OCI-LY7 (cell line): ENCODE measurements around the gene RAB31.

ENCODE experiments used
- CTCF ChIP-seq: fragments of 200-600 bp; sonication (generic); conservative IDR thresholded peaks from 2 replicates; pipeline ENCODE4 v1.5.1; 2014; ENCODE audit warnings: mild to moderate bottlenecking, antibody characterized with exemption, low read length, moderate library complexity, mixed read lengths
- EZH2phosphoT487 ChIP-seq: fragments of 200-600 bp; sonication (generic); IDR thresholded peaks from 2 replicates; pipeline ENCODE4 v1.6.1; 2018; ENCODE audit warnings: low read depth, borderline replicate concordance, mild to moderate bottlenecking, mixed run types, antibody characterized with exemption, low read length, moderate library complexity, mixed read lengths

- no peak for TF ChIP-seq CTCF
- TF ChIP-seq EZH2phosphoT487, result no peak
These were observed 162.4 kb downstream of the RAB31 start for GRCh38 chr18:9870431-9871008.
